Mammary microvascular endothelial cell (primary cell): ENCODE measurements around the gene RAB42. TPM values are rescaled to one million over a fixed set of nuclear protein-coding genes. Genes with fewer than 3 reads are reported as not detected.

ENCODE experiments used
- total RNA-seq: library from RNA; depleted of rRNA; stranded (reverse); fragments of >200 nt; gene quantifications from 2 replicates; pipeline ENCODE4 v1.2.3, GENCODE V29; 2015

The RAB42 gene
- 1.4 and 2.1 TPM in 2 replicates for total RNA-seq

GRCh38 chr1:28591708-28592320 lies at the start of gene RAB42:
RAB42 (plus strand) TSS chr1:28592265; CDS start chr1:28592512, 247 bp downstream.

GRCh38 chr1:28552758-28553663 lies 39.1 kb upstream of the RAB42 start, which contains the start of gene TRNAU1AP:
TRNAU1AP (plus strand) TSS chr1:28553085; CDS start chr1:28553111, 26 bp downstream.

GRCh38 chr1:28642847-28643635 lies 51.0 kb downstream of the RAB42 start, which contains the start of gene TAF12:
TAF12 (minus strand) TSS chr1:28643067; CDS start chr1:28622081, 20,986 bp downstream.

Other genes starting within 250 kb of the RAB42 start
- gene PHACTR4, start 222.5 kb upstream of the RAB42 start, total RNA-seq = 23.4 and 24.6 TPM in 2 replicates
- 69.4 and 70.0 TPM in 2 replicates for gene RCC1, start 86.2 kb upstream of the RAB42 start, total RNA-seq
- 30.8 and 37.6 TPM in 2 replicates for gene TRNAU1AP, start 39.2 kb upstream of the RAB42 start, total RNA-seq
- gene TAF12, start 50.8 kb downstream of the RAB42 start, total RNA-seq = 15.1 and 17.6 TPM in 2 replicates
- not detected in 2 replicates for gene RNU11, start 56.3 kb downstream of the RAB42 start, total RNA-seq
- 7.7 and 8.0 TPM in 2 replicates for gene GMEB1, start 76.5 kb downstream of the RAB42 start, total RNA-seq
- 63.7 and 72.8 TPM in 2 replicates for gene YTHDF2, start 144.7 kb downstream of the RAB42 start, total RNA-seq
- not detected in 2 replicates for gene OPRD1, start 219.9 kb downstream of the RAB42 start, total RNA-seq